HG03521 (cell line): ENCODE data around the gene SDF2.

Source experiments
- ATAC-seq: cut with Tn5 transposase; IDR thresholded peaks from one replicate; pipeline ENCODE4 v1.9.1; 2021; ENCODE audit warnings: mild to moderate bottlenecking, moderate library complexity; ENCODE audit not compliant: unreplicated experiment

Gene SDF2, protein sequence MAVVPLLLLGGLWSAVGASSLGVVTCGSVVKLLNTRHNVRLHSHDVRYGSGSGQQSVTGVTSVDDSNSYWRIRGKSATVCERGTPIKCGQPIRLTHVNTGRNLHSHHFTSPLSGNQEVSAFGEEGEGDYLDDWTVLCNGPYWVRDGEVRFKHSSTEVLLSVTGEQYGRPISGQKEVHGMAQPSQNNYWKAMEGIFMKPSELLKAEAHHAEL

DNA sequence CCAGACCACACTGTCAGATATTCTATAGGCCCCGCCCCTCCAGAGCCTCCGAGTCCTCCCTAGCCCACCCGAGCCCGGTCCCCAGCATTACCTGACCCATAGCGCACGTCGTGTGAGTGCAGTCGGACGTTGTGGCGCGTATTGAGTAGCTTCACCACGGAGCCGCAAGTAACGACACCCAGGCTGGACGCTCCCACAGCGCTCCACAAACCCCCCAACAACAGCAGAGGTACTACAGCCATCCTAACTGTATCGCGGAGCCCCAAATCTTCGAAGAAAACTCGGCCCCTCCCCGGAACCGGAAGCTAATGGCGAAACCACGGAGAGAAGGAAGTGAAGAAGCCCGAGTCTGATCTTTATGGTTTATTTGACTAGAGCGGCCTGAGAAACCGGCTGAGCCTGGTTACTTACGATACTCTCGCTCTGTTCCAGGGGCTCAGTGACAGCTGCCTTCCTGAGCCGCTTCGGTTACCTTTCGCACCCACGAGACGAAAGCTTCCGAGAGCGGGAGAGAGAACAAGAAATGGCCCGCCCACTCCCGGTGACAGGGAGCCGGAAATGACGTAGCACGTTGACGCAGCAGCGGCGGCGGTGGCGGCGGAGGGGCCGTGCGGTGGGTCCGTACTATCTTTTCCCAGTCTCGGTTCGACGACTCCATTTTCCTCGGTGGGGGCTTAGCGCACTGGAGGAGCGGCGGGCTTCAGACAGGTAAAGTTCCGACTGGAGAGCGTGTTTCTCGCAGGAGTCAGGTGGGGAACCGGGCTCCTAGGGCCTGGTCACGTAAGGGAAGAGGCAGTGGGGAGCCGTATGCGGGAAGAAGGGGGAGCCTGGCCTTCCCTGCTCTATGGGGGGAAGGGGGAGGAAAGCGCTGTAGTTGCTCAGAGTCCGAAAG lies at the start of gene SDF2, which contains the start of gene SUPT6H:
TSS of gene SDF2 (minus strand) at position 272 of the 892 bp plus-strand sequence. CDS start at position 242, 30 bp downstream.
TSS of gene SUPT6H (plus strand) at position 571 of the 892 bp plus-strand sequence. CDS start 11,197 bp downstream, outside the sequence.
- ATAC-seq = peak; percentile 82

DNA sequence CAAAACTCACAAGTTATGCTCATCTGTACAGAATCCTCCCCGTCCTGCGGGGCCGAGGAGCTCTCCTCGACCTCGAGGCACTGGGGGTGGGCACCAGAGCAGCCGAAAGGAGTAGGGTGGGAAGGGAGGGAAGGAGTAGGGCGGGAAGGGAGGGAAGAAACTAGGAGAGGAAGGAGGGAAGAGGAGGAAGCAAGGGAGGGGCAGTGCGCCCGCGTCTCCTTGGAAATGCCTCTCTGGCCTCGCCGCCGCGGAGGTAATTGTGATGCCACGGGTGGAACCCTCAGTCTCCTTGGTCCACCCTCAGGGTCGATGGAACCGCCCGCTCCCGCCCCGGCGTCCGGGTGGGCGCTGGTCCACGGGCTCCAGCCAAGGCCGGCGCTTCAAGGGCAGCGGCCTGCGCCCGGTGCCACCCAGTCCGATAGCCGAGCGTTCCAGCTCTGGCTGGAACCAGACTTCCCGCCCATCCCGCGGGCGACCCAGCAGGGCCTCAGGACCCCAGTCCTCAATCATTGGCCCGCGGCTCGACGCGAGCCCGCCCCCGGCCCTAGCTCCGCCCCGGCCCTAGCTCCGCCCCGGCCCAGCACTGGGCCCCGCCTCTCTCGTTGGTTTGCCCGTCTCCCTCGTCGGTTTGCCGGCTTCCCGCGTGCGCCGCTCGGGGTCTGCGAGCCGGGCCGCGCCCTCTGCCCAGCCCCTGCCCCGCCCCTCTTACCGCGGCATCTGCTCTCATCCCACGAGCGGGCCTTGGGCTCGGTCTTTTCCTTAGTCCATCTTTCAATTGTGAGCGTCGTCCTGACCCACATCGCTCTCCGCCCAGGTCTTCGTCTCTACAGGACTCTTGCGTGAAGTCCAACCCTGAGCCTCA lies 49.4 kb upstream of the SDF2 start:
- ATAC-seq = peak; percentile 75

DNA sequence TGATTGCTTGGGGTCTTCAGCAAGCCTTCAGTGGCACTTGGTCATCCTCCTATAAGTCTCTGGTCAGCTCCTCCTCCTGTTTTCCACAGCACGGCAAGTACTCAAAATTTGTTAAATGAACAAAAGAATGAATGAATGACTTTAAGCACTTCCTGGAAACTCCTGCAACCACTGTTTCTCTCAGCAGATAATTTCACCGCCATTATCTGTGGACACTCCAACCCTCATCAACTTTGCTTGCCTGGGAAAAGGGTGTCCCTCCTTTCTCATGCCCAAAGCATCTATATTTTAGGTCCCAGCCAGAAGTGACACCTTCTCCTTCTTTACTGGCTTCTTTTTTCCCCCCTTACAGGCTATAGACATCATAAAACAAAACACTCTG lies 45.6 kb upstream of the SDF2 start:
- no peak for ATAC-seq

DNA sequence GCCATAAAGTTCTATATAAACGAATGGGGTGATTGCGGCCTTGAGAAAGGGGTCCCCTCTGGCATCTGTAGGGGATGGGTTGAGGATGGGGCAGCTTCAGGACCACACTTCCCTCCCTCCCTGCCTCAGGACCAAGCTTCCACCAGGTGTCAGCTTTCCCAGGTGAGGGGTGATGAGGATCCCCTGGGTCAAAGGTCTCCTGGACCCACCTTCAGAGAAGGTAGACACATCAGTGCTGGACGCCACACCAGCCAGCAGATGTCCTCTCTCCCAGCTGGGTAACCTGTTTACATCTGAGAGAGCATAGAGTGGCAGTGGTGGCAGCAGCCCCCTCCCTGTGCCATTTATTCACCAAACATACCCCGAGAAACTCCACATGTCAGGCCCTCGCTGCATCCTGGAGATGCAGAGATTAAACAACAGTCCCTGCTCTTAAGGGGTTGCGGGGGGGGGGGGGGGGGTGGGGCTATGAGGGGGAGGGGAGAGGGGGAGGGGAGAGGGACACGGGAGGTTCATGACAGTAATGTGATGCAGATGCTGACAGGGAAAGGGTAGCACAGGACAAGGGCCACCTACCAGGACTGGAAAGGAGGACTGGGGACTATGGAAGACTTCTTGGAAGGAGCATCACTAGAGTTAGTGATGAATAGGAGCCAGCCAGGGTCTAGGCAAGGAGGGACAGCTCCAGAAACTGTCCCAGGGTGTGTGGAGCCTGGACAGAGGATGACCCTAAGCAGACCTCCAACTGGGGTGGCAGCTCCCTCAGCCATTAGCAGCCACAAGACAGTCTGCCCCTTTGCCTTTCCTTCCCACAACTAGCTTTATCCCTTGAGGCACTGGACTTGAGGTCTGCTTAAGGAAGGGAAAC lies 45.0 kb upstream of the SDF2 start:
- ATAC-seq = no peak

DNA sequence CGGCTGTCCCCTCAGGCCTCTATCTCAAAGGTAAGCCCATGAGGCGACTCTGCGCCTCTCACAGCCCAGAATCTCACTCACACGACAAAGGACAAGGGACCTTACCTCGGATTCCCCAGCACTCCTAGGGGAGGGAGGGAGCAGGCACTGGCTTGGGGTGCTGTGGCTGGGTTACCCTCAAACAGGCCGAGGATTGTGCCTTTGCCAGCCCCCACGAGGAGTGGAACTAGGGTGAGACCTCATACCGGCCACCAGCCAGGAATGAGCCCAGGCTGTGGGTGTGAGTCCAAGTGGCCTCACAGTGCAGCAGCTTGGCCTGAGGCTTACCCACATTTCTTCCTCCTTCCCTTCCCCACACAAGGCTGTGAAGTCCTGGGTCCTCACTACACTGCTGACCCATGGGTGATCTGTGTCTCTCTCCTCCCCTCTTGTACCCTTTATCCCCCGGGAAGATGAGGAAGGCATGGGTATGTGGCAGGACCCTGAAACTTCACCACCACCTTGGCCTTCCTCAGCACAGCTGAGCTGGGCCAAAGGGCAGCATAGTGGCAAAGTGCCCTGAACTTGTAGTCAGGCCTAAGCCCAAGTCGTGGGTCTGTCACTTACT lies 44.1 kb upstream of the SDF2 start:
- no peak for ATAC-seq

DNA sequence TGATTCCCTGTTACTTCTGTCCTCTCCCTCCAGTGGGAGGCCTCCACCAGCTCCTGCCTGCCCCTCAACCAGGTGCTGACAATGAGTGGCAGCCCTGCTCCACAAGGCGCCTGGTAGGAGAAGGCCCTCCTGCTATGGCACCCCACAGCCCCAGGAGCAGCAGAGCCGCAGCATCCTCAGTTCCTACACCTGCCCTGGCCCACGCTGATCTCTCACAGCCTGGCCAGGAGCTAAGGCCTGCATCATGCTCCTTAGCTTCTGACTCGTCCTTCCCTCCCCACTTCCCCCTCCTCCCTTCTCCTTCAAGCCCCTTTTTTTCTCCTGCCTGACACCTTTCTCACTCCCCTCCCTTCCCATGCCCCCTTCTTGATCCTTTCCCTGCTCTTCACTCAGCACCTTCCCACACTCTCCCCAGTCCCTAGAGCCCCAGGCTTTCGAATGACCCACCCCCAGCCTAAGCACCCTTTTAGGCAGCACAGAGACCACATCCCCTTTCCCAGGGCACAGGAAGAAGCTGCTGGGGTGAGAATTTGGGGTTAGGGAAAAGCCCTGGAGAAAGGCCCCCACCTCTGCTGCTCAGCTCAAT lies 43.5 kb upstream of the SDF2 start:
- ATAC-seq = no peak

DNA sequence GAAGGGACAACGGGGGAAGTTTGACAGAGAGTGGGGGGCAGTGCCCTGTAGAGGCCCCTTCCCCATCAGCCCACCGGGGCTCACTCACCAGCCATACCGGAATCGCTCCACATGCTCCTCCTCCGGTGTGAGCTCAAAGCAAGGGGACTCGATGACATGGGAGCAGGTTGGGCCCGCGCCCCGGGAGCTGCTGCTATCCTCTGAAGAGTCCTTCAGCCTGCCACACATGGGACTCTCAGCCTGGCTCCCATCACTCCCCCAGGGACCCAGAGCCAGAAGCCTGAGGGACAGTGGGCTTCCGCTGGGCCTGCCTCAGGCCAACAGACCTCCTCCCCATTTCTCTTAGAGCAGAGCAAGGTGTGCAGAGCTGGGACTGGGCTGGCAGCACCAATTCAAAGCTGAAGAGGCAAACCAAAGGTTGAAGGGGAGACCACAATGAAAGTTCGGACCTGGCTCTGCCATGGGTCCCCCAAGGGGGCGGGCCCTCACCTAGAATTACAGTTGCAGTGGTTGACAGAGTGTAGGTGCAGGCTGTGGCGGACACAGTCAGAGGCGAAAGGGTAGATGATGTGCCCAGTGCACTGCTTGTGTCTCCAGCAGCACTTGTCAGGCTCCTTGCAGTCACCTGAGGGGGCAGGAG lies 42.6 kb upstream of the SDF2 start:
- no peak for ATAC-seq

DNA sequence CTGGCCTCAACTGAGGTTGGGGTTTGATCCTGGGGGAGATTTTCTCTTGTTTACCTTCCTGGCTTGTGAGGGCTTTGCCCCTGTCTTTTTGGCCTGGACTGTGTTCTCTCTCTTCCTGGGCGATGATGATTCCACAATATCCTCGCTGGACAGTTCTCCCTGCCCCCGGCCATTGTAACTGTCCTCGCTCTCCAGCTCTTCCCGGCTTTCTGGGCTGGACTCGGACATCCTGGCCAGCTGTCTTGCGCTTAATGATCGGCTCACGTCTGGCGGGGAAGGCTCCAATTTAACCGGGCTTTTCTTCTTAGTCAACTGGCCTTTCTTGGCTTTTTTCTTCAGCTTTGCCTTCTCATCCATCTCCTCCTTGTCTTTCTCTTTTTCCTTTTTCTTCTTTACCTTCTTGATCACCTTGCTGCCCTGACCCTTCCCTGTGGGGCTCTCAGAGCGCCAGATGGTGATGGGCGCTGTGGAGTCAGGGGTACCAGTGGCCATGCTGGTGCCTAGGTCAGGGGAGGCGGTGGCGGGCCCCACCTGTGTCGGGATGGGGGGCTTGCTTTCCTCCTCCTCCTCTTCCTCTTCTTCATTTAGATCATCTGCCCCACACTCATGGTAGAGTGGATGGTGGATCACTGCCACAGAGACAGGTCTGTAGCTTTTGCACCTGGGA lies 42.0 kb upstream of the SDF2 start:
- no peak for ATAC-seq

DNA sequence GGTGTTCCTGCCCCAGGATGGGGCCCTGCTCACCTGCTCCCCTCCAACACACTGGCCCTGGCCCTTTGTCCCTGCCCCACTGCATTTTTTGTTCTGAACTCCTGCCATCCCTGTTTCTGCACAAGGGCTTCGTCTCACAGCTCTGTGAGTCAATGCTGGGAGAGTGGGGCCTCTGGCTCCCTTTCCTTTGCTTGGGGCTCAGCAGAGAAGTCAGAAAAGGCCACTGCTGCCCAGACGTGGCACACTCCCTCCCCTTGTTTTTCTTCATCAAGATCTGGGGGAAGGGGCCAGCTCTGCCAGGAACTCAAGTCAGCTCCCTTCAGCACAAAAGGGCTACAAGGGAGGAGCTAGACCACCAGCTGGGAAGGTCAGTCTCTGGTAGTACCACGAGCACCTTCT lies 41.0 kb upstream of the SDF2 start:
- ATAC-seq = no peak

DNA sequence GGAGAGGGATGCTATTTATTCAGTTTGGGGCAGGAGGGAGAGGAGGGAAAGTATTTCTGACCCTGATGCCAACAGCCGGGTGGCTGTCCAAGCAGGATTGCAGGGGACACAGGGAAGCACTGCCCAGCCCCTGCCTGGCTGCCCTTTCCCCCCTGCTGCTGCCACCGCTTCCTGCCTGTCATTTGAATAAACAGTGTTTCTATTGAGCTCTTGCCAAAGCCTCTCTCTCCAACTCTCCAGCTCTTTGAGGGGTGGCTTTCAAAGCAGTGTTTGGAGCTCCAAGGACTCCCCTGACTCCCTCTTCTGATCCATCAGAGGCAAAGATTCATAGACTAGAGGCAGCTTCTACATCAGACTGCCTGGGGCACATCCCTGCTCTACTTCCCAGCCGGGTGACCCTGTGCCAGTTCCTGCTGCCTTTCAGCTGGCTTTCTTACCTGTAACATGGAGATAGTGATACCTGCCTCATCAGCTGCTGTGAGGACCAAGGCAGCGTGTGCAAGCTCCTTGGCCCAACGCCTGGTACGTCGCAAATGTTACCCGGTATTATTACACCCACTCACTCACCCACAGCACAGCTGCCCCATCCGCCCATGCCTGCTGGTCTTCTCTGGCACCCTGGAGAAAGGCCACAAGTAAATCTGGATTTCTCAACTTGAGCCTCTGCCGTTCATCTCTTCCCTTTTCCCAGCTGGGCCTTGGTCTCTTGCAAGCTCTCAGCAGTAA lies 40.5 kb upstream of the SDF2 start:
- no peak for ATAC-seq

DNA sequence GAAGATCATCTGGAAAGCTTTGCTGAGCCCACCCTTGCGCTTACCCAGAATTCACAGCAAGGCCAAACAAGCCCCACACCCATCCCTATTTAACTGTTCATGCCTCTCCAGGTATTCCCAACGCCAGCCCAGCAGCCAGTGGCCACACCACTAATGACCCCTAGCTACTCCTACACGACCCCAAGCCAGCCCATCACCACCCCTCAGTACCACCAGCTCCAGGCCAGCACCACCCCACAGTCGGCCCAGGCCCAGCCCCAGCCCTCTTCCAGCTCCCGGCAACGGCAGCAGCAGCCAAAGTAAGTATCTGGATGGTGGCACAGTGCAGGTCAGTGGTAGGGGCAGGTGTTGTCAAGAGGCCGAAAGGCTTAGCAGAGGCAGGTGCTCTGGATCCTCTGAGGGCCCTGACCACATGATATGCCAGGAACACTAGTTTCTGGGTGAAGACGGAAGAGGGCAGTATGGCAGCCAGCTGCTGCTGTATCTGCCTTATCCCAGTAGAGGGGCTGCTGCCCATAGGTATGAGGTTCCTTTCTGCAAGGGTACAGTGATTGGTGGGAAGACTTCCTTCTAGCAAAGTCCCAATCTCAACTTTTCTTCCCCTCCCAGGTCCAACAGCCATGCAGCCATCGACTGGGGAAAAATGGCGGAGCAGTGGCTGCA lies 39.3 kb upstream of the SDF2 start:
- no peak for ATAC-seq

DNA sequence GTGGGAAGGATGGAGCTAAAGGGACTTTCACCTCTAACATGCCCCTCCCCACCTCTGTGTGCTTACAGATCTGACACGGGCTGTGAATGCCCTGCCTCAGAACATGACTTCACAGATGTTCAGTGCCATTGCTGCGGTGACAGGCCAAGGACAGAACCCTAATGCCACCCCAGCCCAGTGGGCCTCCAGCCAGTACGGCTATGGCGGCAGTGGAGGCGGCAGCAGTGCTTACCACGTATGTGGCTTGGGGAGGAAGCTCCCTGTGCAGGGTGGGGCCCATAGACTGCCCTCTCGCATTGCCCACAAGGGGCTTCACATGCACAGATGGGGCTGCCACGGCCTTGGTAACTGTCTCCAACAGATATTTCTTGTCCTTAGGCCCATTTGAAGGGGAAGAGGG lies 38.6 kb upstream of the SDF2 start:
- no peak for ATAC-seq

DNA sequence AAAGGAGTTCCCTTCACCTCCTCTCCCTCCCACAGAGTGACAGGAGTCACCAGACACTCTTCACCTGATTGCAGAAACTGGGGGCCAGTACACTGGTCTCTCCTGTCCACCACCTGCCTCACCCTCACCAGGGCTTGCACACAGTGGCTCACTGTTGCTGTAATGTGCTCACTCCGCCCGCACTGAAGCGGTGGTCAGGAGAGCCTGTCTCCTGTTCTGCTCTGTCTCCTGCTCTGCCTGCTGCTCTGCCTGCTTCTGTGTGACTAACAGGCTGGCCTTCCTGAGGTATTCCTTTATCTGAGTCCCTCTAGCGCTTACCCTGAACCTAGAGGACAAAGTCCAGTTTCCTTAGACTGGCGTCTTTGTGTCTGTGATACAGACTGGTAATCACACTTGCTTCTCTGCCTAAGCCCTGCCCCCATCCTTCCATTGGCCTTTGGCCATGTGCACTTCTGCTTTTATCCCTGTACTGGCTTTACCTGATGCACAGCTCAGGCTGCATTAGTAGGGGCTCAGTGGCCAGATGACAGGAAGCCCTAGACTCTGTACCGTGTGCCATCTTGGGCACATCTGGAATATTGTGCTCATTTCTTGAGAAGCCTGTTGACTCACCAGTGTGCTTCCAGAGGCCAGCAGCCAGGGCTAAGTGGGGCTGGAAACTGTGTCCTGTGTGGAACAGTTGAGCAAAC lies 36.7 kb upstream of the SDF2 start:
- no peak for ATAC-seq

DNA sequence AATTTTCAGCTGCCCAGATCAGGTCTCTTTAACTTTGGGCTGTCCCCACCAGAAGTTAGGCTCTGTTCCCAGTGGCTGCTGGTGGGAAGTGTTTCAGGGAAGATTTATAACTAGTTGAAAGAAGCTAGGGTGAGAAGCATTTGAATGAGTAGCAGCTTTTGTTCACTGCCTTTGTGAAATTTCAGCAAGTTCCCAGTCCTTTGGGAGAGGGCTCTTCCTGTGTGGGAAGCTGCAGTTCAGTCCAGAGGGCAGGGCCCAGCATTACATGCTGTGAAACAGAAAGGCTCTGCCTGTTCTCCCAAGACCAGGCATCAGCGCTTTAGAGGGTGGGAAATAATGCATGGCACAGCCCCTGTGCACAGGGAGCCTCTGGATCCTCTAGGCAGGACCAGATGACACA lies 32.2 kb upstream of the SDF2 start:
- no peak for ATAC-seq

DNA sequence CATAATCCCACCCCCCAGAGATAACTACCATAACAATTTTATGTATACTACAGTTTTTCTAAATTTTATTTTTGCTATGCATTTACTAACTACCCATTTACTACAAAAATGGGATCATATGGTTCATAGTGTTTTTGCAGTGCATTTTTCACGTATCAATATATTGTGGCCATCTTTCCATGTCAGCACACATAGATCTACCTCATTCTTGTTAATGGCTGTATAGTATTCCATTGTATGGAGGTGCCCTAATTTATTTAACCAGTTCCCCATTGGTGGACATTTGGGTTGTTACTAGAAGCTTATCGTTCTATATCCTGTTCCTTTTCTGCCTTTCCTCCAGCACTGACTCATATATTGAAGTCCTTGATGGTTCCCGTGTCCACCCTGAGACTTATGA lies 27.3 kb upstream of the SDF2 start:
- no peak for ATAC-seq

DNA sequence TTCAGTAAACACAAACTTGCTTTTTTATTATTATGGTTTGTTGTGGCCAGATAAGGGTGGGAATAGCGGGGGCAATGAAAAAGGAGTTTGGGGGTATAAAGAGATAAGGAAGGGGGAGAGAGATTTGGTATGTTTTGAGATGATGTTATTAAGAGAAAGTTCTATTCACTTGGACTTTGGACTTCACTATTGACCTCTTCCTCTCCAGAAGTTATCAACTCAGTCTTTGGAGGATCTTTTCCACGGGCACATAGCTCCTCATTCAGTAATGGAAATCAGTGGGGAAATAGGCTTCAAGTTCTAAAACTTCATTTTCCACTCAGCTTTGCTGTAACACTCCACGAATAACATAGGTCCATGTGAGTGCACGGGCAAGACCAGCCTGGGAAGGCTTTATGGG lies 26.8 kb upstream of the SDF2 start:
- no peak for ATAC-seq

DNA sequence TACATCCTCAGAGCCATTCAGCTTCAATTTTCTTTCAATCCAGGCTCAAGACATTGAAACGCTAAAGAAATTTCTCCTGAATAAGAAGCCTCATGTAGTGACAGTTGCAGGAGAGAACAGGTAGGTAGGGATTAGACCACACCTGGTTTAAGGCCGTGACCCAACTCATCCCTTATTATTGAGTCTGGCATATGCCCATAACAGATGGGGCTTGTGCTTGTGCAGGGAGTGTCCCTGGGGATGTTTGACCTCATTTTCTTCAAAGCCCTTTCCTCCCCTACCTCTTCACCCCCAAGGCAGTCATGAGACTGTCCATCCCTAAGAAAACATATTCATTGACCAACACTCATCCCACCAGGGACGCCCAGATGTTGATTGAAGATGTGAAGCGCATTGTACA lies 24.6 kb upstream of the SDF2 start:
- ATAC-seq = no peak
